Heart left ventricle (tissue), 13 donors: Measurements from ENCODE around the gene CEBPA.

Experiments used
- CTCF ChIP-seq, 12 donors: fragments of 200-600 bp; sonication (generic) in 4 of 12; IDR thresholded peaks; one replicate each; pipeline versions ENCODE4 v1.5.0 to v1.8.0; 2018 to 2022; ENCODE audit warnings: antibody characterized with exemption in 12 of 12, mild to moderate bottlenecking in 5 of 12
- POLR2A ChIP-seq, 2 donors: fragments of 450-650 bp; IDR thresholded peaks; one replicate each; pipeline ENCODE4 v1.6.1; 2017; ENCODE audit warnings: antibody characterized with exemption in 2 of 2, mild to moderate bottlenecking in 2 of 2, moderate library complexity in 2 of 2
- donor health status: ischemic (EF 13 %, LVEDD 7.1; RV severe dilation, severe dysfunction).
- donor health status: DM: no; HTN: yes; CAD: no.
- donor health status: DM: no; HTN: no; CAD: no.
- donor health status: ischemic (EF 25% LVEDD 6.9; RV normal size, moderate dysfunction).
- donor health status: ischemic (EF 25% LVEDD 5.7; RV mildly dilated, moderate dysfunction).
- donor health status: ischemic (EF 35%, LVEDD 5.7; RV mildly dilated, moderate dysfunction).
- donor health status: nonischemic (EF 11% LVEDD 7.7; RV severe dilation, severe dysfunction).
- donor health status: DM: yes; HTN: yes; CAD: no.
- donor health status: PGD.
- donor health status: ischemic (EF 29% LVEDD 5.4; RV normal size, mild dysfunction).
- donor health status: nonischemic (EF 23%, LVEDD 6.1; RV moderate dilation, normal function).

- TF ChIP-seq CTCF (IDR thresholded peaks at IDR 0.05) (no peak), POLR2A (IDR thresholded peaks at IDR 0.05) (no peak)
These were observed 28.3 kb downstream of the CEBPA start for GRCh38 chr19:33273881-33274662.
